K562 (cell line): ENCODE results near the gene WDR91. TPM values are rescaled to one million over a fixed set of nuclear protein-coding genes. Genes with fewer than 3 reads are reported as not detected.

ENCODE experiments used
- ARID2 ChIP-seq: fragments of 450-650 bp; IDR thresholded peaks from 2 replicates; pipeline ENCODE4 v1.6.1; 2017; ENCODE audit warnings: antibody characterized with exemption, mild to moderate bottlenecking
- DNMT1 ChIP-seq: fragments of 450-650 bp; IDR thresholded peaks from 2 replicates; pipeline ENCODE4 v1.6.1; 2016; ENCODE audit warnings: antibody characterized with exemption, mild to moderate bottlenecking
- EGR1 ChIP-seq: fragments of 450-650 bp; conservative IDR thresholded peaks from 2 replicates; pipeline ENCODE4 v1.6.1; 2017; ENCODE audit warnings: mild to moderate bottlenecking
- ELK1 ChIP-seq: sonication (generic); formaldehyde crosslinking; IDR thresholded peaks from 2 replicates; pipeline ENCODE4 v1.8.1; 2022; ENCODE audit warnings: missing genetic modification reagents
- ETV5 ChIP-seq: sonication (generic); formaldehyde crosslinking; IDR thresholded peaks from 2 replicates; pipeline ENCODE4 v1.4.0; 2020; ENCODE audit warnings: low read depth, mild to moderate bottlenecking, missing genetic modification reagents
- HMGN3 ChIP-seq: IDR thresholded peaks from 2 replicates; pipeline ENCODE4 v1.6.1; 2011; ENCODE audit warnings: borderline replicate concordance, low read depth, mild to moderate bottlenecking, mixed read lengths, low read length; ENCODE audit not compliant: insufficient read length; ENCODE audit errors: extremely low read depth
- KAT2B ChIP-seq: IDR thresholded peaks from one replicate; pipeline ENCODE4 v1.6.1; 2012; ENCODE audit warnings: low read depth, mild to moderate bottlenecking, control low read depth, inconsistent platforms, low read length, moderate library complexity
- MCM2 ChIP-seq: fragments of 450-650 bp; IDR thresholded peaks from 2 replicates; pipeline ENCODE4 v1.6.1; 2017; ENCODE audit warnings: low read depth, mild to moderate bottlenecking
- MTA3 ChIP-seq: fragments of 450-650 bp; formaldehyde crosslinking; IDR thresholded peaks from 2 replicates; pipeline ENCODE4 v1.6.1; 2017; ENCODE audit warnings: mild to moderate bottlenecking, borderline replicate concordance
- NCOA6 ChIP-seq: fragments of 450-650 bp; IDR thresholded peaks from 2 replicates; pipeline ENCODE4 v1.6.1; 2017; ENCODE audit warnings: mild to moderate bottlenecking
- NONO ChIP-seq, 2 experiments: fragments of 200-400 bp in 1 of 2; fragments of 450-650 bp in 1 of 2; formaldehyde crosslinking in 1 of 2; IDR thresholded peaks; 2 replicates each; pipeline ENCODE4 v1.6.1; 2017; ENCODE audit warnings: low read depth in 2 of 2, mild to moderate bottlenecking in 2 of 2, moderate library complexity in 2 of 2, low read length in 1 of 2
- PHF8 ChIP-seq: fragments of 200-600 bp; sonication (generic); IDR thresholded peaks from 2 replicates; pipeline ENCODE4 v1.6.1; 2012; ENCODE audit warnings: mixed run types, mild to moderate bottlenecking, inconsistent platforms, low read length, moderate library complexity, borderline replicate concordance
- POLR2B ChIP-seq: fragments of 450-650 bp; IDR thresholded peaks from 2 replicates; pipeline ENCODE4 v1.6.1; 2018; ENCODE audit warnings: low read depth; ENCODE audit not compliant: partially characterized antibody
- RBFOX2 ChIP-seq: fragments of 200-400 bp; formaldehyde crosslinking; IDR thresholded peaks from 2 replicates; pipeline ENCODE4 v1.6.1; 2017; ENCODE audit warnings: low read depth, mild to moderate bottlenecking, low read length, moderate library complexity
- SIN3B ChIP-seq: fragments of 450-650 bp; IDR thresholded peaks from 2 replicates; pipeline ENCODE4 v1.6.1; 2017; ENCODE audit warnings: low read depth, mild to moderate bottlenecking, moderate library complexity
- TEAD1 ChIP-seq, 2 experiments: fragments of 450-650 bp in 1 of 2; sonication (generic) in 1 of 2; formaldehyde crosslinking; IDR thresholded peaks; 2 replicates each; pipeline versions ENCODE4 v1.4.0 to v1.8.0; 2020 to 2022; ENCODE audit warnings: mild to moderate bottlenecking in 2 of 2, missing genetic modification reagents in 1 of 2
- TEAD4 ChIP-seq, 2 experiments: sonication (generic) in 1 of 2; formaldehyde crosslinking in 1 of 2; IDR thresholded peaks; 2 replicates each; pipeline versions ENCODE4 v1.6.1 to v1.8.0; 2012 to 2022; ENCODE audit warnings: borderline replicate concordance in 1 of 2, inconsistent platforms in 1 of 2, low read length in 1 of 2, mild to moderate bottlenecking in 1 of 2, missing genetic modification reagents in 1 of 2
- WHSC1 ChIP-seq: IDR thresholded peaks from one replicate; pipeline ENCODE4 v1.6.1; 2012; ENCODE audit warnings: low read length, control low read depth, inconsistent platforms
- ZNF134 ChIP-seq: fragments of 250-450 bp; sonication (Bioruptor Pico); conservative IDR thresholded peaks from 2 replicates; pipeline ENCODE4 v1.4.0; 2020
- ZNF23 ChIP-seq: fragments of 250-450 bp; sonication (Bioruptor Pico); IDR thresholded peaks from 2 replicates; pipeline ENCODE4 v1.4.0; 2020; ENCODE audit warnings: mild to moderate bottlenecking
- ZNF436 ChIP-seq: fragments of 250-450, 450-650 bp; sonication (Bioruptor Pico); formaldehyde crosslinking; IDR thresholded peaks from 2 replicates; pipeline ENCODE4 v1.7.0; 2020; ENCODE audit warnings: mild to moderate bottlenecking
- ZNF589 ChIP-seq: fragments of 200-800 bp; sonication (Bioruptor generic); IDR thresholded peaks from 2 replicates; pipeline ENCODE4 v1.6.1; 2016; ENCODE audit warnings: low read depth, missing genetic modification characterization, missing compliant biosample characterization
- ZNF766 ChIP-seq: fragments of 200-800 bp; sonication (Bioruptor generic); conservative IDR thresholded peaks from 2 replicates; pipeline ENCODE4 v1.6.1; 2016; ENCODE audit warnings: missing genetic modification characterization, missing compliant biosample characterization
- polyA plus RNA-seq, 8 experiments: library from polyadenylated mRNA; depleted of rRNA in 4 of 8; stranded (reverse) in 5 of 8; unstranded in 3 of 8; fragments of >200 nt; fragmentation: Nextera tagmentation in 2 of 8; fragmentation: Illumina TruSeq in 1 of 8; extraction: Ambion mirVana in 2 of 8; extraction: Trizol in 1 of 8; gene quantifications; 2 replicates each; pipeline versions ENCODE4 v1.2.1 to v1.2.3, GENCODE V29; 2011 to 2014; ENCODE audit warnings: inconsistent platforms in 1 of 8, missing spikeins in 1 of 8
- total RNA-seq, 7 experiments: library from RNA; depleted of rRNA in 6 of 7; stranded (reverse); fragments of >200 nt in 6 of 7; fragmentation: Illumina TruSeq in 2 of 7; extraction: Trizol in 2 of 7; gene quantifications; 2 replicates each; pipeline versions ENCODE4 v1.2.1 to v1.2.3, GENCODE V29; 2011 to 2021; ENCODE audit warnings: low replicate concordance in 1 of 7
- TF ChIP-seq, protein P1 (sequence below): sonication (generic); formaldehyde crosslinking; IDR thresholded peaks from 2 replicates; pipeline ENCODE4 v1.9.0; 2022; ENCODE audit warnings: mild to moderate bottlenecking, missing genetic modification reagents
- TF ChIP-seq, protein P2 (sequence below): sonication (generic); formaldehyde crosslinking; IDR thresholded peaks from 2 replicates; pipeline ENCODE4 v1.8.0; 2022; ENCODE audit warnings: mild to moderate bottlenecking, missing genetic modification reagents

Gene WDR91
- total and polyA plus RNA-seq, 9 of the 15 experiments (the other 6 are each of a cell fraction or from before 2014, with no cell fraction given): 1.9 to 18.2 (median 9.8) TPM

- TF ChIP-seq TEAD4 (IDR thresholded peaks at IDR 0.05; ENCODE audit: low read length) (no peak), TEAD4 (CRISPR knock-in tag; IDR thresholded peaks at IDR 0.05; ENCODE audit: borderline replicate concordance) (peak; percentile 81), ETV5 (peak; percentile 63; the same call in 1 of the 2 replicates), ZNF134 (CRISPR knock-in tag) (no peak), KAT2B (no peak), ELK1 (CRISPR knock-in tag) (no peak), POLR2B (peak; percentile 91), ZNF766 (no peak; the same call in 1 of the 2 replicates), ARID2 (no peak), TEAD1 (CRISPR knock-in tag; IDR thresholded peaks at IDR 0.05) (peak in 1 of 2 experiments; percentile 90; a peak in 2 of 4 replicates), PHF8 (peak; percentile 99), DNMT1 (no peak), SIN3B (peak; percentile 53; the same call in 1 of the 2 replicates), HMGN3 (peak; percentile 85), MCM2 (no peak), ZNF436 (CRISPR knock-in tag) (no peak), ZNF589 (CRISPR knock-in tag) (no peak), MTA3 (peak; percentile 9; the same call in 1 of the 2 replicates), NCOA6 (no peak), EGR1 (peak; percentile 64), WHSC1 (no peak), RBFOX2 (peak; percentile 92), ZNF23 (no peak), NONO (IDR thresholded peaks at IDR 0.05; ENCODE audit: low read depth in 2 of 2, low read length in 1 of 2) (peak in 1 of 2 experiments; percentile 39; a peak in 2 of 4 replicates)
- TF ChIP-seq, protein P1, sequence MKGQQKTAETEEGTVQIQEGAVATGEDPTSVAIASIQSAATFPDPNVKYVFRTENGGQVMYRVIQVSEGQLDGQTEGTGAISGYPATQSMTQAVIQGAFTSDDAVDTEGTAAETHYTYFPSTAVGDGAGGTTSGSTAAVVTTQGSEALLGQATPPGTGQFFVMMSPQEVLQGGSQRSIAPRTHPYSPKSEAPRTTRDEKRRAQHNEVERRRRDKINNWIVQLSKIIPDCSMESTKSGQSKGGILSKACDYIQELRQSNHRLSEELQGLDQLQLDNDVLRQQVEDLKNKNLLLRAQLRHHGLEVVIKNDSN (CRISPR knock-in tag): peak; percentile 19; the same call in 1 of the 2 replicates
- TF ChIP-seq, protein P2, sequence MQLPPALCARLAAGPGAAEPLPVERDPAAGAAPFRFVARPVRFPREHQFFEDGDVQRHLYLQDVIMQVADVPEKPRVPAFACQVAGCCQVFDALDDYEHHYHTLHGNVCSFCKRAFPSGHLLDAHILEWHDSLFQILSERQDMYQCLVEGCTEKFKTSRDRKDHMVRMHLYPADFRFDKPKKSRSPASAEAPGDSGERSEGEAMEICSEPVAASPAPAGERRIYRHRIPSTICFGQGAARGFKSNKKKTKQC (CRISPR knock-in tag): peak; percentile 75; the same call in 1 of the 2 replicates
Observed at GRCh38 chr7:135211179-135211945, at the start of gene WDR91 (continued).
